Subcutaneous preadipocyte (primary cell): Measurements from ENCODE around the gene SCLT1. TPM values are rescaled to one million over a fixed set of nuclear protein-coding genes. Genes with fewer than 3 reads are reported as not detected.

Experiments
- small RNA-seq: library from RNA; depleted of rRNA; stranded (forward); fragments of <200 nt; gene quantifications from one replicate; pipeline ENCODE3, GENCODE V24; 2012
- total RNA-seq: library from RNA; depleted of rRNA; stranded (reverse); fragments of >200 nt; gene quantifications from 2 replicates; pipeline ENCODE4 v1.2.3, GENCODE V29; 2012

SCLT1 gene
- 14.0 and 19.0 TPM in 2 replicates for total RNA-seq

GRCh38 chr4:129093191-129093920, at the start of gene SCLT1:
Gene SCLT1 (minus strand): TSS chr4:129093539. CDS start chr4:129093103, 436 bp downstream.

GRCh38 chr4:129095811-129096454, 2.6 kb upstream of the SCLT1 start, which contains the start of gene C4orf33:
Gene C4orf33 (plus strand): TSS chr4:129096152. CDS start chr4:129102611, 6,459 bp downstream.

Small RNA genes lying within 50 kb of the gene (small RNA-seq; reads per million reads assigned to genes)
- not detected for gene AC093826.2

Other genes starting within 250 kb of the SCLT1 start
- 6.6 and 8.2 TPM in 2 replicates for gene C4orf33, start 2.6 kb upstream of the SCLT1 start, total RNA-seq